ENCODE results near the gene PHF13.

The PHF13 gene

DNA sequence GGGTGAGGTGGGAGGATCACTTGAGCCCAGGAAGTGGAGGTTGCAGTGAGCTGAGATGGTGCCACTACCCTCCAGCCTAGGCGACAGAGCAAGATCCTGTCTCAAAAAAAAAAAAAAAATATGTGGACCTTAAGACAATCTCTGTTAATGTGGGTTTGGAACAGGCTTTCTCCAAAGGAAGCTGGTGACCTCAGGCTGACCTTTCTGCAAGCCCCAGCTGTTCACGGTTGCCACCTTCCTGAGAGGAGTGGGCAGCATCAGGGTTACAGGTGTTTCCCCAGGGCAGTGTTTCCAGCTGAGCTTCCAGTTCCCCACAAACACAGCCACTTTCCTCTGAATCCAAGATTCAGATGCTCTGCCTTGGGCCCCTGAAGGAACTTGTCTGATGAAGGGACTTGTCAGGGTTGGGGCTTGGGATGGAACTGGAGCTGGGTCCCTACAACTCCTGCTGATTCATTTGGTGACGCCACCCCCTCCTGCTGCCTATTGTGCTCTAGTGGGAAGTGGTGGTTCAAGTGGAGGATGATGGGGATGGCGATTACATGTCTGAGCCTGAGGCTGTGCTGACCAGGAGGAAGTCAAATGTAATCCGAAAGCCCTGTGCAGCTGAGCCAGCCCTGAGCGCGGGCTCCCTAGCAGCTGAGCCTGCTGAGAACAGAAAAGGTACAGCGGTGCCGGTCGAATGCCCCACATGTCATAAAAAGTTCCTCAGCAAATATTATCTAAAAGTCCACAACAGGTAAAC, 31.8 kb upstream of the PHF13 start:
- no peaks in the 10 kb centered on the region for H4K20me1 ChIP-seq (ENCODE audit: insufficient read depth, low read length)
- peaks cover 26% of the 10 kb centered on the region; the same call in 1 of the 2 replicates for H3K36me3 ChIP-seq (ENCODE audit: insufficient read depth, low read length)
- peak overlapping the region; percentile 69 for H3K4me2 ChIP-seq (ENCODE audit: low read length)
- no peaks in the 10 kb centered on the region for H3F3A ChIP-seq (ENCODE audit: insufficient read depth, low read length)
- H3K9ac ChIP-seq (ENCODE audit: low read length): peak overlapping the region; percentile 66
- H3K27ac ChIP-seq (ENCODE audit: low read depth, low read length, poor library complexity, severe bottlenecking): peak overlapping the region; percentile 86
- peaks cover 77% of the 10 kb centered on the region for H3K4me1 ChIP-seq (ENCODE audit: insufficient read depth, low read length, severe bottlenecking)
- H2AFZ ChIP-seq (ENCODE audit: low read length): no peak overlapping the region
- no peaks in the 10 kb centered on the region for H3K9me3 ChIP-seq (ENCODE audit: low read length)
- no peaks in the 10 kb centered on the region for H3K9me2 ChIP-seq (ENCODE audit: low read depth, low read length)
- H3K4me3 ChIP-seq (ENCODE audit: low read depth, low read length, poor library complexity, severe bottlenecking): peak overlapping the region; percentile 76
- no peaks in the 10 kb centered on the region; the same call in 1 of the 2 replicates for H3K79me2 ChIP-seq (ENCODE audit: insufficient read depth, low read length)
- H3K27me3 ChIP-seq (ENCODE audit: insufficient read depth, low read length): no peaks in the 10 kb centered on the region
- TF ChIP-seq EZH2 (IDR thresholded peaks at IDR 0.05; ENCODE audit: borderline replicate concordance, low read length): no peak

- H4K20me1 ChIP-seq (ENCODE audit: insufficient read depth, low read length): no peaks in the 10 kb centered on the region
- peaks cover 80% of the 10 kb centered on the region for H3K4me1 ChIP-seq (ENCODE audit: insufficient read depth, low read length, severe bottlenecking)
- H3F3A ChIP-seq (ENCODE audit: insufficient read depth, low read length): no peaks in the 10 kb centered on the region
- no peaks in the 10 kb centered on the region; the same call in 1 of the 2 replicates for H3K79me2 ChIP-seq (ENCODE audit: insufficient read depth, low read length)
- peak overlapping the region; percentile 66 for H3K9ac ChIP-seq (ENCODE audit: low read length)
- peak overlapping the region; percentile 76 for H3K4me3 ChIP-seq (ENCODE audit: low read depth, low read length, poor library complexity, severe bottlenecking)
- no peak for TF ChIP-seq EZH2 (IDR thresholded peaks at IDR 0.05; ENCODE audit: borderline replicate concordance, low read length)
- TF ChIP-seq, protein P1, sequence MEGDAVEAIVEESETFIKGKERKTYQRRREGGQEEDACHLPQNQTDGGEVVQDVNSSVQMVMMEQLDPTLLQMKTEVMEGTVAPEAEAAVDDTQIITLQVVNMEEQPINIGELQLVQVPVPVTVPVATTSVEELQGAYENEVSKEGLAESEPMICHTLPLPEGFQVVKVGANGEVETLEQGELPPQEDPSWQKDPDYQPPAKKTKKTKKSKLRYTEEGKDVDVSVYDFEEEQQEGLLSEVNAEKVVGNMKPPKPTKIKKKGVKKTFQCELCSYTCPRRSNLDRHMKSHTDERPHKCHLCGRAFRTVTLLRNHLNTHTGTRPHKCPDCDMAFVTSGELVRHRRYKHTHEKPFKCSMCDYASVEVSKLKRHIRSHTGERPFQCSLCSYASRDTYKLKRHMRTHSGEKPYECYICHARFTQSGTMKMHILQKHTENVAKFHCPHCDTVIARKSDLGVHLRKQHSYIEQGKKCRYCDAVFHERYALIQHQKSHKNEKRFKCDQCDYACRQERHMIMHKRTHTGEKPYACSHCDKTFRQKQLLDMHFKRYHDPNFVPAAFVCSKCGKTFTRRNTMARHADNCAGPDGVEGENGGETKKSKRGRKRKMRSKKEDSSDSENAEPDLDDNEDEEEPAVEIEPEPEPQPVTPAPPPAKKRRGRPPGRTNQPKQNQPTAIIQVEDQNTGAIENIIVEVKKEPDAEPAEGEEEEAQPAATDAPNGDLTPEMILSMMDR (IDR thresholded peaks at IDR 0.05; ENCODE audit: low read length): no peak
- H3K4me2 ChIP-seq (ENCODE audit: low read length): peak overlapping the region; percentile 69
- H3K36me3 ChIP-seq (ENCODE audit: insufficient read depth, low read length): peaks cover 30% of the 10 kb centered on the region; the same call in 1 of the 2 replicates
- no peaks in the 10 kb centered on the region for H3K9me2 ChIP-seq (ENCODE audit: low read depth, low read length)
- no peak overlapping the region for H2AFZ ChIP-seq (ENCODE audit: low read length)
- H3K27ac ChIP-seq (ENCODE audit: low read depth, low read length, poor library complexity, severe bottlenecking): peak overlapping the region; percentile 86
- H3K27me3 ChIP-seq (ENCODE audit: insufficient read depth, low read length): no peaks in the 10 kb centered on the region
- no peaks in the 10 kb centered on the region for H3K9me3 ChIP-seq (ENCODE audit: low read length)
These were observed 31.2 kb upstream of the PHF13 start for GRCh38 chr1:6582370-6582769.

GRCh38 chr1:6584126-6585080, 29.1 kb upstream of the PHF13 start:
- Histone ChIP-seq H3K27ac (ENCODE audit: low read depth, low read length, poor library complexity, severe bottlenecking) (peak overlapping the region; percentile 98), H3K4me2 (ENCODE audit: low read length) (peak overlapping the region; percentile 59)

More at GRCh38 chr1:6584126-6585080, 29.1 kb upstream of the PHF13 start:
- H3K9me3 ChIP-seq (ENCODE audit: low read length): no peaks in the 10 kb centered on the region
- H3K9ac ChIP-seq (ENCODE audit: low read length): peak overlapping the region; percentile 31; the same call in 1 of the 2 replicates
- no peaks in the 10 kb centered on the region for H3K9me2 ChIP-seq (ENCODE audit: low read depth, low read length)
- H3K4me3 ChIP-seq (ENCODE audit: low read depth, low read length, poor library complexity, severe bottlenecking): peak overlapping the region; percentile 42
- H3K79me2 ChIP-seq (ENCODE audit: insufficient read depth, low read length): no peaks in the 10 kb centered on the region; the same call in 1 of the 2 replicates
- peaks cover 79% of the 10 kb centered on the region for H3K4me1 ChIP-seq (ENCODE audit: insufficient read depth, low read length, severe bottlenecking)
- H3F3A ChIP-seq (ENCODE audit: insufficient read depth, low read length): no peaks in the 10 kb centered on the region
- no peak overlapping the region for H2AFZ ChIP-seq (ENCODE audit: low read length)
- peaks cover 49% of the 10 kb centered on the region; the same call in 1 of the 2 replicates for H3K36me3 ChIP-seq (ENCODE audit: insufficient read depth, low read length)
- H3K27me3 ChIP-seq (ENCODE audit: insufficient read depth, low read length): no peaks in the 10 kb centered on the region
- no peaks in the 10 kb centered on the region for H4K20me1 ChIP-seq (ENCODE audit: insufficient read depth, low read length)
- no peak for TF ChIP-seq EZH2 (IDR thresholded peaks at IDR 0.05; ENCODE audit: borderline replicate concordance, low read length)
- TF ChIP-seq, protein P1 (IDR thresholded peaks at IDR 0.05; ENCODE audit: low read length): no peak

Measured in OCI-LY1 (cell line).